Ovary (tissue), 9 donors: Measurements from ENCODE around the gene RDX. TPM values are rescaled to one million over a fixed set of nuclear protein-coding genes. Genes with fewer than 3 reads are reported as not detected.
"Not testable (repeated sequence)": the region's sequence is repeated elsewhere in the genome, so short reads cannot be mapped to it uniquely, and the experiment has no call there.

Experiments
- DNase-seq, 5 donors: peaks; one replicate each; pipeline ENCODE4 v3.0.0-alpha.2; 2019 to 2020
- H3K27ac ChIP-seq, 2 donors: fragments of 200-600 bp; one replicate each; pipeline versions ENCODE4 v1.5.1 to v1.8.0; 2019 to 2022
- H3K27me3 ChIP-seq: fragments of 200-600 bp; one replicate; pipeline ENCODE4 v1.8.0; 2022
- H3K36me3 ChIP-seq: fragments of 200-600 bp; sonication (generic); one replicate; pipeline ENCODE4 v1.5.1; 2019
- H3K4me1 ChIP-seq: one replicate; pipeline ENCODE4 v1.8.1; 2013; ENCODE audit warnings: mild to moderate bottlenecking, moderate library complexity; ENCODE audit not compliant: insufficient read depth
- H3K4me3 ChIP-seq: fragments of 200-600 bp; sonication (generic); one replicate; pipeline ENCODE4 v1.5.1; 2017
- H3K9me3 ChIP-seq, 2 donors: fragments of 200-600 bp in 1 of 2; sonication (generic) in 1 of 2; one replicate each; pipeline versions ENCODE4 v1.5.1 to v1.8.1; 2013 to 2019; ENCODE audit warnings: mild to moderate bottlenecking in 1 of 2, moderate library complexity in 1 of 2
- CTCF ChIP-seq, 3 donors: fragments of 450-650 bp in 2 of 3; fragments of 200-600 bp in 1 of 3; IDR thresholded peaks; one replicate each; pipeline versions ENCODE4 v1.5.1 to v1.8.0; 2016 to 2022; ENCODE audit warnings: antibody characterized with exemption in 3 of 3, mild to moderate bottlenecking in 1 of 3
- EP300 ChIP-seq: sonication (generic); formaldehyde crosslinking; IDR thresholded peaks from one replicate; pipeline ENCODE4 v1.6.1; 2017; ENCODE audit warnings: antibody characterized with exemption
- POLR2A ChIP-seq: fragments of 450-650 bp; IDR thresholded peaks from one replicate; pipeline ENCODE4 v1.6.1; 2017; ENCODE audit warnings: antibody characterized with exemption, mild to moderate bottlenecking, moderate library complexity
- WGBS, 3 donors: extraction: QIAGEN DNeasy Blood & Tissue Kit in 1 of 3; methylation state at CpG; one replicate each; pipeline versions ENCODE4 v1.1.5 to v1.1.7; 2013 to 2017; 5-methylcytosine and 5-hydroxymethylcytosine counted together
- intact Hi-C, 4 donors: fragments of 100-400 bp; cut with DNase I; formaldehyde crosslinking; loops; one replicate each; pipeline versions ENCODE4 v1.11.0 to v1.15.1; 2022 to 2023
- polyA plus RNA-seq, 2 donors: library from polyadenylated mRNA; stranded (reverse); fragments of 200-250 nt in 1 of 2; fragments of 350-450 nt in 1 of 2; fragmentation: Illumina TruSeq in 1 of 2; extraction: RNeasy Lipid Tissue Mini Kit (QIAGEN cat#74804) in 1 of 2; gene quantifications; one replicate each; pipeline ENCODE4 v1.2.3, GENCODE V29; 2013 to 2014
- total RNA-seq, 7 donors: library from RNA; depleted of rRNA in 2 of 7; stranded (reverse); fragments of >200 nt in 2 of 7; fragmentation: NEBNext Ultra II Directional in 3 of 7; extraction: Animal tissue kit (Norgen Biotek cat#: 25700) in 3 of 7; gene quantifications; one replicate each; pipeline versions ENCODE4 v1.1.0 to v1.2.4, GENCODE V29; 2016 to 2023
- donor health status: DM: no; HTN: no; CAD: no; lungs with moderate emphysema.
- donor health status: DM: no; HTN: no; CAD: no.
- donor health status: Bipolar disorder and iron deficiency.
- donor health status: DM: yes; HTN: yes; CAD: no.
- donor health status: DM: no; HTN: no; CAD: no.
- donor health status: DM: yes; HTN: yes; CAD: no.

RDX gene
- total and polyA plus RNA-seq, 9 donors: 40.0 to 175 (median 126) TPM

GRCh38 chr11:110294509-110294908 is 1.9 kb downstream of the RDX start:
- no peaks in the 10 kb centered on the region for H3K36me3 ChIP-seq
- DNase-seq: no peak
- intact Hi-C loops: no loop called here
- peak overlapping the region; percentile 10 for H3K4me3 ChIP-seq
- WGBS, 3 donors: 5 to 24% (median 10%) methylated on average over 6 of the region's 6 CpGs
- H3K4me1 ChIP-seq: peaks cover 15% of the 10 kb centered on the region
- H3K9me3 ChIP-seq: no peaks in the 10 kb centered on the region
- no peak overlapping the region for H3K27ac ChIP-seq
- no peaks in the 10 kb centered on the region for H3K27me3 ChIP-seq
- TF ChIP-seq POLR2A: no peak
- TF ChIP-seq EP300: no peak
- no peak for TF ChIP-seq CTCF (IDR thresholded peaks at IDR 0.05)

- DNase-seq: no peak
- intact Hi-C loops: no loop called here
- WGBS, 3 donors: 85 to 87% (median 85%) methylated on average over 4 of the region's 4 CpGs
- no peaks in the 10 kb centered on the region for H3K36me3 ChIP-seq
- no peak overlapping the region for H3K27ac ChIP-seq
- H3K4me3 ChIP-seq: no peak overlapping the region
- H3K27me3 ChIP-seq: no peaks in the 10 kb centered on the region
- H3K4me1 ChIP-seq: peaks cover 15% of the 10 kb centered on the region
- TF ChIP-seq EP300 (no peak), POLR2A (no peak), CTCF (IDR thresholded peaks at IDR 0.05) (no peak)
- H3K9me3 ChIP-seq: no peaks in the 10 kb centered on the region
These were observed 3.0 kb downstream of the RDX start for GRCh38 chr11:110293389-110293788.

GRCh38 chr11:110292146-110292545 is 4.3 kb downstream of the RDX start:
- H3K27ac ChIP-seq, intact Hi-C loops, H3K9me3 ChIP-seq, H3K4me3 ChIP-seq, H3K36me3 ChIP-seq, DNase-seq, H3K27me3 ChIP-seq: not testable (repeated sequence)
- WGBS, 3 donors: 92 to 94% (median 93%) methylated on average over 4 of the region's 4 CpGs
- peaks cover 15% of the 10 kb centered on the region for H3K4me1 ChIP-seq

- Histone ChIP-seq H3K36me3 (no peaks in the 10 kb centered on the region), H3K9me3 (no peaks in the 10 kb centered on the region), H3K4me3 (no peak overlapping the region), H3K27me3 (no peaks in the 10 kb centered on the region), H3K4me1 (peaks cover 20% of the 10 kb centered on the region), H3K27ac (no peak overlapping the region)
- TF ChIP-seq EP300: no peak
- no peak for TF ChIP-seq CTCF (IDR thresholded peaks at IDR 0.05)
- no peak for TF ChIP-seq POLR2A
- WGBS, 3 donors: 94% methylated on average over 7 of the region's 7 CpGs
- intact Hi-C loops: no loop called here
- DNase-seq: no peak
These were observed 5.7 kb downstream of the RDX start for GRCh38 chr11:110290591-110291334.

- Histone ChIP-seq H3K9me3 (no peaks in the 10 kb centered on the region), H3K27ac (no peak overlapping the region), H3K4me3 (no peak overlapping the region), H3K27me3 (no peaks in the 10 kb centered on the region), H3K36me3 (no peaks in the 10 kb centered on the region), H3K4me1 (peaks cover 24% of the 10 kb centered on the region)
- intact Hi-C loops: no loop called here
- DNase-seq: no peak
- TF ChIP-seq CTCF (IDR thresholded peaks at IDR 0.05) (no peak), EP300 (no peak), POLR2A (no peak)
- 72 to 78% (median 74%) methylated on average over 10 of the region's 10 CpGs for WGBS, 3 donors
These were observed 6.9 kb downstream of the RDX start for GRCh38 chr11:110289472-110289871.
